Superior temporal gyrus (tissue), 1 donor: Measurements from ENCODE around the gene SF3A1.
"Not testable (repeated sequence)": the region's sequence is repeated elsewhere in the genome, so short reads cannot be mapped to it uniquely, and the experiment has no call there.

Experiments
- DNase-seq: peaks from one replicate; pipeline ENCODE4 v3.0.0-alpha.2; 2016; ENCODE audit errors: extremely low spot score

Gene SF3A1

DNA sequence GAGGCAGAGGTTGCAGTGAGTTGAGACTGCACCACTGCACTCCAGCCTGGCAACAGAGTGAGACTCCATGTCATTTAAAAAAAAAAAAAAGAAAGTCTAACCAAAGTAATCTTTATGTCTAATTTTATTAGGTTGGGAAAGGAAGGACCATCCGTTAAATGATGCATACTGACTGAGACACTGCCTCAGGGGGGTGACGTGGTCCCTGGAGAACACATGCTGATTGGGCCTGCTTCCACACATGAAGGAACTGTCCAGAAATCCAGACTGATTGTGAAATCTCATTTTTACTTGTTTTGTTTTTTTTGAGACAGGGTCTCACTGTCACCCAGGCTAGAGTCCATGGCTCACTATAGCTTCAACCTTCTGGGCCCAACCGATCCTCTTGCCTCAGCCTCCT lies 5.5 kb downstream of the SF3A1 start:
- no peak for DNase-seq

DNA sequence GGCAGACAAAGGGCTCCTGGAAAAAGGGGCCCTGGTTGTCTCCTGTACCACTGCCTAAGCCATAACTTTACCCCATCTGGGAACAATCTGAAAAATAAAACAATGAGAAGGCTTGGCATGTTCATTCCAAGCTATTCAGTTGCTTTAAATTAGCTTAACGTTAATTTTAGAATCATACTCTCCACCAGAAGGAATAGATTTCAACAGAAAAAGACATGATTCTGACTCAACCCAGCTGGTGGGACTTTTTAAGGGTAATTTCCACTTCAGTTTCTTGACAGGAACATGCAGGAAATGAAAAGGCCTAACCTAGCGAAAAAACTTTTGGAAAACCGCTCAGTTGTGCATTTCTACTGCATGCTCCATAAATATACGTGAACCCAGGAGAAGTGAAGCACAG lies 7.9 kb downstream of the SF3A1 start:
- no peak for DNase-seq

DNA sequence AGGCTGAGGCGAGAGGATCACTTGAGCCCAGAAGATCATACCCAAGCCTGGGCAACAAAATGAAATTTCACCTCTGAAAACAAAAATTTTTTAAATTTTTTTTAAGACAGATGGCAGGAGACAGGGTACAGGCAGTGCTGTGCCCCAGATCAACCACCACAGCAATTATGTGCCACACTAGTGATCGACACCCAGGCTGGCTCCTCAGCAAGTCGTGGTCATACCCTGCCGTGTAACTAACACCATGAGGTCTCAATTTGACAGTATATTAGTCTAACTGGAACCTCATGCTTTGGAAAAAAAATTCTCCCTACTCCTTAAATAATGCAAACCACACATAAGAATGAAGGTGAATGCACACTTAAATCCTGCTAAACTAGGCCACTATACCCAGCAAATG lies 8.3 kb downstream of the SF3A1 start:
- DNase-seq = no peak

GRCh38 chr22:30347255-30347892 lies 9.3 kb downstream of the SF3A1 start:
- no peak for DNase-seq

- DNase-seq = no peak
Observed at GRCh38 chr22:30344447-30345200, 12.1 kb downstream of the SF3A1 start.

- peak; percentile 69 for DNase-seq
Observed at GRCh38 chr22:30340911-30341685, 15.6 kb downstream of the SF3A1 start.

DNA sequence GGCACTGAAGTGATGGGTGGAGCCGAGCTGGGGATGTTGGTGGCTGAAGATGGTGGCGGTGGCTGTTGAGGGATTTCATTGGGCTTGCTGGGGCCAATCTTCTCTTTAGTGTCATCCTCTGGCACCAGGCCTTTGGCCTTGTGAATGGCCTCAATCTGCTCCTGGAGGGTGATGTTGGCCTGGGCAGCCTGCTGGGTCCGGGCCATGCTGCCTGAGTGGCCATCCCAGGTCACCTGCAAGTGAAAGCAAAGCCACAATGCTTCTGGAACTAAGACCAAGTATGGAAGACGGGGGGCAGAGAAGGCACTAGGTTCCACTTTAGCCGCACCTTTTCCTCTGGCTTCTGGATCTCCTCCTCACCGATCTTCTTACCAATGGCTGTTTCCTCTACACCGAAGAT lies 17.9 kb downstream of the SF3A1 start:
- no peak for DNase-seq

- not testable (repeated sequence) for DNase-seq
Observed at GRCh38 chr22:30338341-30338740, 18.4 kb downstream of the SF3A1 start.

DNA sequence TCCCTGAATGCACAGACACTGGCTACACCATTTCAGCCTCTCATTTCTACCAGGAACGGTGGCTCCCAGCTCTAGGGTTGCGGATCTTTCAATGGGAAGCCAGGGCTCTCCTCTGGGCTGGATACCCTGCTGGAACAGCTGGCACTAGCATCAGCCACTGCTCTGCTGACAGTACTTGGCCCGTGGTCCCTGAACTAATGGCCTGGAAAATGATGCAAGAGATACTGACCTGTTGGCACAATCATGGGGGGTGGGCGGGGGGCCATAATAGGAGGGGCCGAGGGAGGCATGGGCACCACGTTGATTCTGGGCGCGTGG lies 19.3 kb downstream of the SF3A1 start:
- DNase-seq = no peak

DNA sequence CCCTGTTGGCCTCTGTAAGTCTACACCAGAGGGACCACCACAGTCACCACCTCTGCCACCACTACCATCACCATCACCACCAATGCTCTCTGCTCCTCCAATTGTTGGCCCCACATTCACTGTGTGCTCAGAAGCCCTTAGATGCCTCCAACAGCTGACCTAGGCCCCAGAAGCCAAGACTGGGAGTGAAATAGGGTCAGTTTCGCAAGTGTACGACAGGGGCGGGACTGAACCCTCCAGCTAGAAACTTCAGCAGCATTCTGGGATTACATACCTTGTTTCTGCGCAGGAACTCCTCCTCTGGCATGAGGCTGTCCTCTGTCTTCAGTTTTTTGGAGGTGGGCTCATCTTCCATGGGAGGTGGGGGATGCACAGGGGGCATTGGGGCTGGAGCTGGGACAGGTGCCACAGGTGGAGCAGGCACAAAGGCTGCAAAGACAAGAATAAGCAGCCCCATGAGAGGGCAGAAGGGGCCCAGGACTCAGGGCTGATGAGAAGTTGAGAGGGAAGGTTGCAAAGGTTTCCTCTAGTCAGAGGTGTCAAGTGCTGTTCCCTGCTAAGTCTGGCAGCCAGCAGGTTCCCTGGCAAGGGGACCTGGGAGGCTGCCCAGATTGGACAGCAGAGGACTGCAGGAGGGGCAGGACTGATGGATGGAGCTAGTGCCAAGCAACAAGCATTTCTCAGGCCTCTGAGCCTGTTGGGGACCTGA lies 19.8 kb downstream of the SF3A1 start:
- no peak for DNase-seq

- no peak for DNase-seq
Observed at GRCh38 chr22:30335236-30335635, 21.5 kb downstream of the SF3A1 start.

DNA sequence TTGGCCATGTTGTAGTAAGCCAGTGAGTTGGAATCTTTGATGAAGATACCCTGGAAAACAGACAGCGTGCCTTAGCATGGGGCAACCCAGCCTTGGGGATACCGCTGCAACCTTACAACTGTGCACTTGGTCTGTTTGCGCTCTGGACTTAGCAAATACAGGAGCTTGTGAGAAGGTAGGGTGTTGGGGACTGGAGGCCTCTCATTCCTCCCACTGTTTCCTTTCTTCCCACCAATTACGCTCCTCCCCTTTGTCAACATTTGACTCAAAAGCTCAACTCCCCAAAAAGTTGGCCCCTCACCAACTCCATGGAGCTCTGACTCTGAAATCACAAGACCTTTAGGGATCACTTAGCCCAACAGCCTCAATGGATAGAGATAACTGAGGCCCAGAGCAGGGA lies 22.0 kb downstream of the SF3A1 start:
- no peak for DNase-seq

DNA sequence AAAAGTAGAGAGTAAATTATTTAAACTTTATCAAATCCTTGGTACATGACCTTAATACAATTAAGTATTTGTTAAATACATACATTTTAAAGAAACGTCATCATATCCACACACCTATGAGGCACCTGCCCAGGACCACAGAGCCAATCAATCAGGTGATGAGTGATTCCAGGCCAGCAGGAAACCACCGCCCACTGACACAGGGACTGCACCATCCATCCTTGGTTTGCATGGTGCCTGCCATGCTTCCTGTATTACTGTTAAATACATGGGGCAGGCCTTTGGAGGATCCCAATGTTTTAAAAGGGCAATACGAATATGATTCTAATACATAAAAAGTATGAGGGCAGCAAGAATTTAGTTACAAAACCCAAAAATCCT lies 23.0 kb downstream of the SF3A1 start:
- no peak for DNase-seq

GRCh38 chr22:30332994-30333706 lies 23.5 kb downstream of the SF3A1 start:
- no peak for DNase-seq

DNA sequence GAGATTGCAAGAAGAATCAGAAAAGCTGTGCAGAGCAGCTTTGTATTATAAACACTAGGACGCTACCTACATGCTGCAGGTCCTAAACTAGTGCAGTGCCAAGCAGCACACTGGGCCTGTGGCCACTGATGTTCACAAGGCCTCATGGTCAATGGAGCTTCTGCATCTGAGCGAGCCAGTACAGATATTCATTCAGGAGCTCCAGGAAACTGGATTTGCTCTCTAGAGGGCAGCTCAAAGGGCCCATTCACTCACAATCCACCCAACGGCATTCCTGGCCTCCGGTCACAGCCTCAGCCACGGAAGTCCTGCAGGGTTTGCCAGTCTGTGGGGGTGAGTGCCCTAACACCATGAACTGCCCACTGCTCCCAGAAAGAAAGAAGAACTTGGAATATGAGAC lies 24.1 kb downstream of the SF3A1 start:
- DNase-seq = peak; percentile 56

DNA sequence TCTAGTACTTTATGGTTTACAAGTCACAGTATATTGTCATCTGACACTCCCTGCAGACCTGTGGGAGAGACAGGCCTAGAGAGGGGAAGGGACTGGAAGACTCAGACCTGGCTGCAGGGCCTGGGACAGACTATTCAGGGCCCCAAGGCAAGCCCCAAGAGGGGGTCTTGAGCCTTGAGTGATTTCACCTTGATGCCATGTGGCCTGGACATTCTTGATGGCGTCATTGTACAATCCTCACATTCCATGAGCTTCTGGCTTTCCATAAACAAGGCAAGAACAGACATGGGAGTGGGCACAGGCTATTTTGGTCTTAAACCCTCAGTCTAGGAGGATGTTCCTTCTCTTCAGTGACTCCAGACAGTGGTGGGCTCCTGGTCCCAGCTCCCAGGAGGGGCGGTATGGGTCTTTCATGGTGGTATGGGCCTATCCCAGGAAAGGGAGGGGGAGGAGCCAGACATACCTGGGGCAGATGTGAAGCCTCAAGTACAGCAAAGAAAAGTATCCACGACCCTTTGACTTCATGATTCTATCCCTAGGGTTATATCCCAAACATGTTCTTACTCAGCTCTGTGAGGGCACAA lies 28.1 kb downstream of the SF3A1 start:
- DNase-seq = no peak

- no peak for DNase-seq
Observed at GRCh38 chr22:30327864-30328345, 28.8 kb downstream of the SF3A1 start.

DNA sequence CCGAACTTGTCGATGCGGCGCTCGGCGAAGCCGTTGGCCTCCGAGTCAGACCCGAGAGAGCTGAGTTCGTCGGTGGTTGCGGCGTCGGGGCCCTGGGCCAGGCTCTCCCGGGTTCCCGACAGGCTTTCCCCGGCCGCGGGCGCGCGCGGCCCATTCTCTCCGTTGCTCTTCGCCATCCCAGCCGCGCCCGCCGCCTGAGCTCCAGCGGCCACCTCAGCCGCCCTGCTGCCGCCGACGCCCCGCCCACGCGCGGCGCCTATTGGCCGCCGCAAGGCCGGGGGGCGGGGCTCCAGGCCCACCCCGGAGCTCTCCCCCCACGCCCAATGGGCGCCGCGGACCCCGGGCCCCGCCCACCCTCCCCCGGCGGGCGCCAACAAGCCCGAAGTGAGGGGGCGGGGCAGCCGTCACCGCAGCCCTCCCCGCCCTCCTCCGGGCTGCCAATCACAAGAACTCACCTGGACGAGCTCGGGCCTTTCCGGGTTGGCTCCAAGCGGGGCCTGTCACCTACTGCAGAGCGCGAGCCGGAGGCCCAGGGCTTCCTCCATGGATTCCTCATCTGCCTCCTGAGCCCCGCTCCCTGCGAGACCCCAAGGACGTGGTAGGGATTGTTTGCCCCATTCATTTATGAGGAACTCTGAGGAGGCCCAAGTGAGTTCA lies 29.9 kb downstream of the SF3A1 start, which contains the start of gene TBC1D10A:
TSS of gene TBC1D10A (minus strand) at position 236 of the 657 bp plus-strand sequence. CDS start at position 176, 60 bp downstream.
- peak; percentile 80 for DNase-seq

- DNase-seq = no peak
Observed at GRCh38 chr22:30326255-30326705, 30.4 kb downstream of the SF3A1 start.

DNA sequence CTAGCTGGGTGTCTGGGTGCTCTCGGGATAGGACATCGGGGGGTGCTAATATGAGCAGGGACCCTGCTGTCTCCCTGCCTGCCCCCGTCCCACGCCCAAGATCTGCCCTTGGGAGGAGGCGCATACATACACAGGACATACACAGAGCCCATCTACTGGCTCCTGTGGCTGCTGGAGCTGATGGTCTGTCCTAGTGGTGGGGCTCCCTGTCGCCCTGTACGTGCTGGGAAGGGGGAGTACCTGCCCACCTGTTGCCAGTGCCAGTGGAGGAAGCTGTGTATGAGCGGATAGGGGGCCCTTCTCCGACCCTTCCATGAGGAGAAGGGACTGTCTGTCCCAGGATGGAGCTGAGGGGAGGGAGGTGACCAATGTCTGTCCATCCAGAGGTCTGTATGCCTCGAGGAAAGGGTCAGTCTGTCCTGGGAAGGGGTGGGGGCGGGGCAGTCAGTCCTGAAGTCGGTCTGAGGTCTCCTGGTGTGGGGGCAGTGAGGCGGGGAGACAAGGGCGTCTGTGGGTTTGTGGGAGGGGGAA lies 30.9 kb downstream of the SF3A1 start:
- DNase-seq = no peak
